Measurements from ENCODE around the gene TTLL11. TPM values are rescaled to one million over a fixed set of nuclear protein-coding genes. Genes with fewer than 3 reads are reported as not detected.

TTLL11 gene
- total and polyA plus RNA-seq, 2 of the 8 experiments (the other 6 are each of a cell fraction or from before 2014, with no cell fraction given) = 0.56 to 0.80 TPM

DNA sequence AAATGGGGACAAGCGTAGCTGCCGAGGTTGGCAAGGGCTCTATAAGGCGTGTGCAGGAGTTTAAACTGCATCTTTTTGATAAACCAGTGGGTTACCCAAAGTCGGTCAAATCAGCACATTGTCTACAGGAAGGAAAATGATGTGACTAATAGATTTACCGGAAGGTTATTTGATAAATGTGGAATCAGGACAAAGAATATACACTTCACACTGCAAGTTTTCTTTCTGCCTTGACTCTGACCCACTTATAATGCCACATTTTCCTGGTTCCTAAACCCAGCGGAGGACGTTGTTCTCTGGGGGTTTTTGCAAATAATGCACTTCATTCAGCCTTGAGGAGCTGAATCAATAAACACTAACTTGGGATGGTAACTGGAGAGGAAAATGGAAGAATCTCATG lies 76.8 kb downstream of the TTLL11 start (continued):
- no peak for TF ChIP-seq HDAC2 (IDR thresholded peaks at IDR 0.05; ENCODE audit: borderline replicate concordance in 1 of 2, low read depth in 2 of 2, low read length in 2 of 2)
- no peak for TF ChIP-seq CTBP2 (IDR thresholded peaks at IDR 0.05; ENCODE audit: borderline replicate concordance, insufficient read depth, insufficient read length, low read length)
- TF ChIP-seq CREB1 (IDR thresholded peaks at IDR 0.05) = no peak
- TF ChIP-seq GTF2F1 (IDR thresholded peaks at IDR 0.05; ENCODE audit: borderline replicate concordance, low read depth, low read length) = no peak
- no peak for TF ChIP-seq SIN3A (conservative IDR thresholded peaks at IDR 0.05 in 1 of 2, IDR thresholded peaks at IDR 0.05 in 1 of 2; ENCODE audit: low read depth in 1 of 2, low read length in 2 of 2)
- TF ChIP-seq BRCA1 (IDR thresholded peaks at IDR 0.05; ENCODE audit: low read depth, low read length) = no peak

All from H1 (cell line).